Astrocyte (in vitro differentiated cells and primary cell): ENCODE measurements around the gene SLC25A47. TPM values are rescaled to one million over a fixed set of nuclear protein-coding genes. Genes with fewer than 3 reads are reported as not detected.

Source experiments
- DNase-seq: peaks from one replicate; pipeline ENCODE4 v3.0.0-alpha.2; 2010; ENCODE audit warnings: low read depth
- FAIRE-seq: peaks from 2 replicates; lab custom pipeline; 2011; peaks lifted over from hg19 to GRCh38; lab: Jason Lieb, UNC
- H2AFZ ChIP-seq: 2 replicates; pipeline ENCODE4 v1.6.0; 2012; ENCODE audit warnings: low read depth, low read length, inconsistent platforms
- H3K27ac ChIP-seq: 2 replicates; pipeline ENCODE4 v1.5.1; 2011; ENCODE audit warnings: low read depth, low read length, inconsistent platforms
- H3K27me3 ChIP-seq: 2 replicates; pipeline ENCODE4 v1.6.0; 2011; ENCODE audit warnings: low read length, inconsistent platforms; ENCODE audit not compliant: insufficient read depth
- H3K36me3 ChIP-seq: 2 replicates; pipeline ENCODE4 v1.5.1; 2011; ENCODE audit warnings: low read length, inconsistent platforms; ENCODE audit not compliant: insufficient read depth
- H3K4me1 ChIP-seq: 2 replicates; pipeline ENCODE4 v1.5.1; 2011; ENCODE audit warnings: low read length, inconsistent platforms; ENCODE audit not compliant: insufficient read depth
- H3K4me2 ChIP-seq: 2 replicates; pipeline ENCODE4 v1.6.0; 2012; ENCODE audit warnings: low read length, inconsistent platforms
- H3K4me3 ChIP-seq: 2 replicates; pipeline ENCODE4 v1.5.1; 2011; ENCODE audit warnings: low read depth, mild to moderate bottlenecking, low read length, inconsistent platforms; ENCODE audit not compliant: insufficient read depth
- H3K79me2 ChIP-seq: 2 replicates; pipeline ENCODE4 v1.6.0; 2012; ENCODE audit warnings: mild to moderate bottlenecking, low read length, inconsistent platforms; ENCODE audit not compliant: insufficient read depth
- H3K9ac ChIP-seq: 2 replicates; pipeline ENCODE4 v1.6.0; 2012; ENCODE audit warnings: mild to moderate bottlenecking, low read length, inconsistent platforms
- H3K9me3 ChIP-seq: 2 replicates; pipeline ENCODE4 v1.5.1; 2012; ENCODE audit warnings: low read depth, mild to moderate bottlenecking, low read length, inconsistent platforms; ENCODE audit not compliant: insufficient read depth
- H4K20me1 ChIP-seq: 2 replicates; pipeline ENCODE4 v1.6.0; 2012; ENCODE audit warnings: low read length, inconsistent platforms; ENCODE audit not compliant: insufficient read depth
- H3K27ac Mint-ChIP-seq: one replicate; pipeline ENCODE4 v1.8.0; 2021; ENCODE audit warnings: mild to moderate bottlenecking, mixed read lengths; ENCODE audit not compliant: unreplicated experiment
- H3K27me3 Mint-ChIP-seq: one replicate; pipeline ENCODE4 v1.8.0; 2021; ENCODE audit warnings: low read depth, mixed read lengths; ENCODE audit not compliant: unreplicated experiment
- H3K36me3 Mint-ChIP-seq: one replicate; pipeline ENCODE4 v1.8.0; 2021; ENCODE audit warnings: low read depth, mixed read lengths; ENCODE audit not compliant: unreplicated experiment
- H3K4me1 Mint-ChIP-seq: one replicate; pipeline ENCODE4 v1.8.0; 2021; ENCODE audit warnings: low read depth, mixed read lengths; ENCODE audit not compliant: unreplicated experiment
- H3K4me3 Mint-ChIP-seq: one replicate; pipeline ENCODE4 v1.8.0; 2021; ENCODE audit warnings: mild to moderate bottlenecking, moderate library complexity, mixed read lengths; ENCODE audit not compliant: unreplicated experiment
- H3K9me3 Mint-ChIP-seq: one replicate; pipeline ENCODE4 v1.8.0; 2021; ENCODE audit warnings: mild to moderate bottlenecking, mixed read lengths; ENCODE audit not compliant: unreplicated experiment
- EZH2 ChIP-seq: IDR thresholded peaks from 2 replicates; pipeline ENCODE4 v1.6.1; 2012; ENCODE audit warnings: mild to moderate bottlenecking, low read length, inconsistent platforms; ENCODE audit not compliant: insufficient read depth
- total RNA-seq: library from RNA; stranded (reverse); gene quantifications from 2 replicates; pipeline ENCODE4 v1.2.1, GENCODE V29; 2021
- TF ChIP-seq, protein P1 (sequence below): IDR thresholded peaks from 2 replicates; pipeline ENCODE4 v1.5.1; 2011; ENCODE audit warnings: low read depth, mild to moderate bottlenecking, inconsistent platforms, low read length, moderate library complexity; ENCODE audit not compliant: insufficient read depth

SLC25A47 gene
- total RNA-seq, 1 donor from 2014 or later: not detected

DNA sequence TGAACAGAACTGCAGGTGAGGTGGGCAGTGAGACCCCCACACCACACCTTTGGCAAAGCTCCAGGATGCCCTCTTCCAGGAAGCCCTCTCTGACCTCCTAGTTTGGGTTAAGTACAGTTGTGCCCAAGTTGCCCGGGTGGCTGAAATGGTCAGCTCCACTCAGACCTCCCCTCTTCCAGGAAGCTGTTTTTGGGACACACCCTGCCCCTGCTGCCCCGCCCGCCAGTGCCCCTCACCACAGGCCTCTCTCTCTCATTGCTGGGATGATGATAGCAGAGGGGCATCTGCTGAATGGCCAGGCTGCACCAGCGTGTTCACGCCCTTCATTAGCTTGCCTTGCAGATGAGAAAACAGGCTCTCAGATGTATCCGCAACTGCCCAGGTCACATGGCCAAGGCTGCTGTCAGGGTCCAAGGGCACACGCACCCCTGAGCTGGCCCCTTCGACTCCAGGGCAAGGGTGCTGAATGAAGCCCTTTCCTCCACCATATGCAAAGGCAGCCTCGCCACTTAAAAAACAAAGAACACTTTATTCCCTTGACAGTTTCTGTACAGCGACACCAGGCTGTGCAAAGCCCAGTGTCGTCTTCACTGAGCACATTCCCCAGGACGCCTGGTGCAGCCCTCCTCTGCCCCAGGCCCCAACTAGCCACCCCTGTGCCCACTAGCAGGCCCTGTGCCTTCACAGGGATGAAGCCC is 32.4 kb upstream of the SLC25A47 start:
- Mint-ChIP-seq H3K4me3 (no peak overlapping the region), H3K9me3 (no peaks in the 10 kb centered on the region), H3K27ac (no peak overlapping the region), H3K27me3 (no peaks in the 10 kb centered on the region), H3K4me1 (peaks cover 4% of the 10 kb centered on the region), H3K36me3 (no peaks in the 10 kb centered on the region)
- no peak overlapping the region for H3K4me3 ChIP-seq
- no peaks in the 10 kb centered on the region for H3K4me1 ChIP-seq
- H3K4me2 ChIP-seq: no peak overlapping the region
- H2AFZ ChIP-seq: no peak overlapping the region
- TF ChIP-seq, protein P1, sequence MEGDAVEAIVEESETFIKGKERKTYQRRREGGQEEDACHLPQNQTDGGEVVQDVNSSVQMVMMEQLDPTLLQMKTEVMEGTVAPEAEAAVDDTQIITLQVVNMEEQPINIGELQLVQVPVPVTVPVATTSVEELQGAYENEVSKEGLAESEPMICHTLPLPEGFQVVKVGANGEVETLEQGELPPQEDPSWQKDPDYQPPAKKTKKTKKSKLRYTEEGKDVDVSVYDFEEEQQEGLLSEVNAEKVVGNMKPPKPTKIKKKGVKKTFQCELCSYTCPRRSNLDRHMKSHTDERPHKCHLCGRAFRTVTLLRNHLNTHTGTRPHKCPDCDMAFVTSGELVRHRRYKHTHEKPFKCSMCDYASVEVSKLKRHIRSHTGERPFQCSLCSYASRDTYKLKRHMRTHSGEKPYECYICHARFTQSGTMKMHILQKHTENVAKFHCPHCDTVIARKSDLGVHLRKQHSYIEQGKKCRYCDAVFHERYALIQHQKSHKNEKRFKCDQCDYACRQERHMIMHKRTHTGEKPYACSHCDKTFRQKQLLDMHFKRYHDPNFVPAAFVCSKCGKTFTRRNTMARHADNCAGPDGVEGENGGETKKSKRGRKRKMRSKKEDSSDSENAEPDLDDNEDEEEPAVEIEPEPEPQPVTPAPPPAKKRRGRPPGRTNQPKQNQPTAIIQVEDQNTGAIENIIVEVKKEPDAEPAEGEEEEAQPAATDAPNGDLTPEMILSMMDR: no peak
- TF ChIP-seq EZH2: no peak
- H3K9ac ChIP-seq: no peak overlapping the region
- H3K79me2 ChIP-seq: no peaks in the 10 kb centered on the region
- FAIRE-seq (no peak), DNase-seq (no peak)
- H4K20me1 ChIP-seq: peaks cover 29% of the 10 kb centered on the region
- H3K9me3 ChIP-seq: no peaks in the 10 kb centered on the region
- H3K36me3 ChIP-seq: no peaks in the 10 kb centered on the region
- no peaks in the 10 kb centered on the region for H3K27me3 ChIP-seq
- no peak overlapping the region for H3K27ac ChIP-seq

DNA sequence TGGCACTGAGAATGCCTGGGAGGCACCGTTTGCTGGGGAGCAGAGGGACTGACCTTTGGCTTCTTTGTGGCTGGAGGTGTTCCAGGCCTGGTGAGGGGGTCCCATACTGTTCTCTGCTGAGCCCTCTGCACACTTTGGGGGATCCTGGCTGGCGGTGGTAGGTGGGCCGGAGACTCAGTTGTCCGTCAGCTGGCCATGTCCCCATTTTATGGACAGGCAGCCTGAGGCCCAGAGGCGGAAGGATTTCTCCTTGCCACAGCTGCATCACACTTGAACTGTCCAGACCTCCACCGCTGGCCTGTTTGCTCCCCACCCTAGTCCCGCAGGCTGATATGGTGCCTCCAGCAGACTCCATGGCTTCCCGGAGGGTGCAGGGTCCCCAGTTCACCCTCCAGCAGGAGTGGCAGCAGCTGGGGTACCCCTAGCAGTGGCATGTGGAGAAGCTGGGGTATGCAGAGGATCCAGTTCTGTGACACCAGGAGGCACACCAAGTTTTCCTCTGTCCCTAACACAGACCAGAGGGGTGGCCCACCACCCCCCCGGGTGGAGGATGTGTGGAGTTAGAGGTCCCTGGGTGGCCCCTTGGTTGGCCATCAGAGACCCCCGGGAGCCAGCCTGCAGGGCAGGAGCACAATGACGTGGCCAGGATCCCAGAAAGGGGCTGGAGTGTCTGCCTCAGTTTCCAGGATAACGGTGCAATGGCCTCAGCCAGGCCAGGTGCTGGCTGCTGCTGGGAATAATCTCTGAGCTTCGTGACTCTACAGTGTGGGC is 31.6 kb upstream of the SLC25A47 start:
- TF ChIP-seq, protein P1: no peak
- no peak for TF ChIP-seq EZH2
- no peaks in the 10 kb centered on the region for H3K27me3 ChIP-seq
- Mint-ChIP-seq H3K4me1 (no peaks in the 10 kb centered on the region), H3K27ac (no peak overlapping the region), H3K36me3 (peaks cover 5% of the 10 kb centered on the region), H3K4me3 (no peak overlapping the region), H3K27me3 (no peaks in the 10 kb centered on the region), H3K9me3 (no peaks in the 10 kb centered on the region)
- peaks cover 29% of the 10 kb centered on the region for H4K20me1 ChIP-seq
- H3K36me3 ChIP-seq: no peaks in the 10 kb centered on the region
- DNase-seq (no peak), FAIRE-seq (no peak)
- H3K4me1 ChIP-seq: no peaks in the 10 kb centered on the region
- H3K79me2 ChIP-seq: no peaks in the 10 kb centered on the region
- H3K9ac ChIP-seq: no peak overlapping the region
- H3K9me3 ChIP-seq: no peaks in the 10 kb centered on the region
- no peak overlapping the region for H2AFZ ChIP-seq
- H3K4me3 ChIP-seq: no peak overlapping the region
- no peak overlapping the region for H3K4me2 ChIP-seq
- H3K27ac ChIP-seq: no peak overlapping the region
